Activated CD4-positive, alpha-beta T cell treated with anti-CD3 and anti-CD28 coated beads, Interleukin-2, Interleukin-4, amounts not matched to agents 100 ng/mL and 50 ng/mL, durations not matched to agents 16 hours and 8 hours (primary cell): Measurements from ENCODE around the gene SNRNP25.
"Not testable (repeated sequence)": the region's sequence is repeated elsewhere in the genome, so short reads cannot be mapped to it uniquely, and the experiment has no call there.

Experiments
- DNase-seq: peaks from one replicate; pipeline ENCODE4 v3.0.0-alpha.2; 2020; ENCODE audit warnings: low spot score

SNRNP25 gene

DNA sequence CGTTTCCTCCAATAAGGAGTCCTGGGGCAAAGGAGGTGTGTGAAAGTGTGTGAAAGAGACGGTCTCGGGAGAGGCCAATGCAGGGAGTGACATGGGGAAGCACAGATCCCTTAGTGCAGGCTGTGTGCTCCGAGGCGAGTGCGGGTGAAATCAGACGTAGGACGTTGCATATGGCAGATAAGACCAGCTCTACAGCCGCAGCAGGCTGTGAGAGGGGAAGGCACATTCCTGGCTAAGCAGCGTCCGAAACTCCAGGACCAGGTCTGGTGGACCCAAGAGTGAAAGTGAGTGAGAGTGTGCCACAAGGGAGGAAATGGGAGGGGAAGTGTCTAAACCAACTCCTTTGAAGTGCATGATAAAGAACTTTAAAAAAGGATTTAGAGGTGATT, 11.6 kb upstream of the SNRNP25 start:
- DNase-seq = no peak

DNA sequence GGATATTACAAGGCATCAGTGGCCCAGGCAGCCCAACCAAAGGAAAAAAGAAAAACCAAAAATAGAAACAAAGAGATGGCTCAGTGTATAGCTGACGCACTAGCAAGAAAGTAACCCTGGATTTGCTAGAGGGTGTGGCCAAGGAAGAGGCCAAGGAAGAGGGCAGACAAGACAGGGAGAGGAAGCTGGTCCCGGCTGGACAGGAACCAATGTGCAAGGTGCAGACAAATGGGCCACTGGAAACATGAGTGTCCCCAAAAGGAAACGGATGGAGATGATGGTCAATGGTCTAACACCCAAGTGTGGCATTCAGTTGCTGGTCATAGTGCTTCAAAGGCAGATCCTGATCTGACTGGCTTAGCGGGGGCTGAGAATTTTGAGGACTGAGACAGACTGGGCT, 10.9 kb upstream of the SNRNP25 start:
- no peak for DNase-seq

DNA sequence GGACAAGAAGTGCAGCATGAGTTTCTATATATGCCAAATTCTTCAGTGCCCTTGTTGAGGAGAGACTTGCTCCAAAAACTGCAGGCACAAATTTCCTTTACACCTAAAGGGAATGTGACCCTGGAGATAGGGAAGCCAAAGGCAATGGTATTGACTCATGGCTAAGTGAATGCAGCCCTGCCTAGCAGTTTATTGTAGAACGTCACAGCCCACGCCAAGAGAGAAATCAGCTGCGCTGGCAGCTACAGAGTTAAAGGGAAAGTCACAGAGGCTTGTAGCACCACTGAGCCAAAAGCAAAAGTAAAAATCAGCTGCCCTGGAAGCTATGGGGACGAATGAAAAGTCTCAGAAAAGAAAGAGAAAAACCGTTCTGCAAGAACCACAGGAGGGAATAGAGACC, 10.3 kb upstream of the SNRNP25 start:
- no peak for DNase-seq

DNA sequence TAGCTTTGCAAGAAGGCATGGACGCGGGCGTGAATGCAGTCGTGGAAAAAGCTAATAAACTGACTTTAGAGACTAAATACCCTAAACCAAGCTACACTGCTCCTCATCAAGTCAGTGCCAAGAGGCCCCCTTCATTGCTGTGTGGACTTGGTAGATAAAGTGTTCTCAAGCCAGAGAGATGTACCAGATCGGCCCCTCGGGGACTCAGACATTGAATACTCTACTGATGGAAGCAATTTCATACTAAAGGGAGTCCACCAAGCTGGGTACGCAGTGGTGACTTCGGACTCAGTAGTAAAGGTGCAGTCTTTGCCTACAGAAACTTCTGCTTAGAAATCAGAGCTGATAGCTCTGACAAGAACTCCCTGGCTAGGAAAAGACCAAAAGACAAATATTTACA, 9.0 kb upstream of the SNRNP25 start:
- no peak for DNase-seq

DNA sequence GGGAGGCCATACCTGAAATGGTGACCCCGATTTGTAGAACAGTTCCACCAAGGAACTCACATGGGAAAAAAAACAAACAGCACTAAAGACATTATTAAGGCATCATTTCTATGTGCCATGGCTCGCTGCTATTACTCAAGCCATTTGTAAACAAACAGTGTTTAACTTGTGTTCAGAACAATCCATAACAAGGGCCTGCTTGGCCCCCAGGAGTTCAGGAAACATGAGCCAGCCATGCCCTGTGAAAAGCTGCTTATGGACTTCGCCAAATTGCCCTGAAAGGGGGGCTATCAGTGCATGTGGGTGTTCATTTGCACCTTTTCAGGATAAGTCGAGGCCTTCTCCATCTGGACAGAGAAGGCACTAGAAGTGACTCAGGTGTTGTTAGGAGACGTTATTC, 8.2 kb upstream of the SNRNP25 start:
- no peak for DNase-seq

DNA sequence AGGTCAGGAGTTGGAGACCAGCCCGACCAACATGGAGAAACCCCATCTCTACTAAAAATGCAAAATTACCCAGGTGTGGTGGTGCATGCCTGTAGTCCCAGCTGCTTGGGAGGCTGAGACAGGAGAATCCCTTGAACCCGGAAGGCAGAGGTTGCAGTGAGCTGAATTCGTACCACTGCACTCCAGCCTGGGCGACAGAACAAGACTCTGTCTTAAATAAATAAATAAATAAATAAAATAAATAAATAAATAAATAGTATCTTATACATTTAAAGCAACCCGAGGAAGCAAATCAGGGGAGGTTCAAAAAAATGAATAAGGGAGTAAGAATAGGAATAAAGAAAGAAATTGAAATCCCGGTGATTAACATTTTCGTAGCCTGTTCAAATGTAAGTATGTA, 7.1 kb upstream of the SNRNP25 start:
- not testable (repeated sequence) for DNase-seq

DNA sequence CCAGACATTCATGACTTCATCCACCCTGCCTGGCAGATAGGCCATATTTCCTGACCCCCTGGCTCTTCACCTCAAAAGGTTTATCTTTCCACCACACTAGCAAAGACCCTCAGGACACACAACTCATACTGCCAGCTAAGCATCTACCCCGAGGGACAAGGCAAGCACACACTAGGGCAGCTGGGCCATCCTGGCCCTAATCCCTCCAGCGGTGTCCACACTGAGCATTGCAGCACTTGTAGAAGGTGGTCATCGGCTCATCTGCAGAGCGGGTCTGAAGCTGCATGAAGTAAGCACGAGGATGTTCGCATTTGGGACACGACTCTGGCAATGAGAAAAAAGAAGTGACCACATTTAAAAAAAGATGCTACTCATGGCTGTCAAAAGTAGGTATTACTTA, 6.4 kb upstream of the SNRNP25 start:
- DNase-seq = no peak

DNA sequence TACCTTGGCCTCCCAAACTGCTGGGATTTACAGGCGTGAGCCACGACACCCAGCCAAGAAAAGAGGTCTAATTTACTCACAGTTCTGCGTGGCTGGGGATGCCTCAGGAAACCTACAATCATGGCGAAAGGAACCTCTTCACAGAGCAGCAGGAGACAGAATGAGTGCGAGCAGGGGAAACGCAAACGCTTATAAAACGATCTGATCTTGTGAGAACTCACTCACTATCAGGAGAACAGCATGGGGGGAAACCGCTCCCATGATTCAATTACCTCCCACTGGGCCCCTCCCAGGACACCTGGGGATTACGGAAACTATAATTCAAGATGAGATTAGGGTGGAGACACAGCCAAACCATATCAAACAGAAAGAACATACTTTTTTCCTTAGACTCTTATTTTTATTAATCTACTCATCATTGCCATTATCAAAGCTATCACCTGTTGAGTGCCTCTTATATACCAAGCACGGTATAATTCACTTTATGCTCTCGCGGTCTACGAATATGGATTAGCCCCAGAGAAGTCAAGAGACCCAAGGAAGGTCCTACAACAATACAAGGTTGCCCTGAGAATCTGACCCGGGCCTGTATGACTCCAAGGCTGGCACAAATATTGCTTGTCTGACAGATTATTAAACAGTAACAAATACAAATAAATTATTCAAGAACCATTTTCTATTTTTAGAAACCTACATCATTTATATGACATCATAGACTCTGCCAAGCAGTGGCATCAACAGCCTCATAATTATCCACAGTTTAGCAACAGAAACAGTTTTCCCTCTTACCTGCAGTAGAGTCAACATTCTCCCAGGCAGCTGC, 2.6 kb upstream of the SNRNP25 start:
- no peak for DNase-seq

DNA sequence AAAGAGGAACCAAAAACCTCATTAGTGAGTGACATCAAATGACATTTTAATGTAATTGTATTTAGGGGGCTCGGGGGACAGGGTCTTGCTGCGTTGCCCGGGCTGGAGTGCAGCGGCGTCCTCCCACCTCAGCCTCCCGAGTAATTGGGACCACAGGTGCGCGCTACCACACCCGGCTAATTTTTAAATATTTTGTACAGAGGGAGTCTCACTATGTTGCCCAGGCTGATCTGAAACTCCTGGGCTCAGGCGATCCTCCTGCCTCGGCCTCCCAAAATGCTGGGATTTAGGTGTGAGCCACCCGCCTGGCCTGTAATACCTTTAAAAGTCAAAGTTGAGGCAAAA, 581 bp downstream of the SNRNP25 start:
- DNase-seq = no peak

DNA sequence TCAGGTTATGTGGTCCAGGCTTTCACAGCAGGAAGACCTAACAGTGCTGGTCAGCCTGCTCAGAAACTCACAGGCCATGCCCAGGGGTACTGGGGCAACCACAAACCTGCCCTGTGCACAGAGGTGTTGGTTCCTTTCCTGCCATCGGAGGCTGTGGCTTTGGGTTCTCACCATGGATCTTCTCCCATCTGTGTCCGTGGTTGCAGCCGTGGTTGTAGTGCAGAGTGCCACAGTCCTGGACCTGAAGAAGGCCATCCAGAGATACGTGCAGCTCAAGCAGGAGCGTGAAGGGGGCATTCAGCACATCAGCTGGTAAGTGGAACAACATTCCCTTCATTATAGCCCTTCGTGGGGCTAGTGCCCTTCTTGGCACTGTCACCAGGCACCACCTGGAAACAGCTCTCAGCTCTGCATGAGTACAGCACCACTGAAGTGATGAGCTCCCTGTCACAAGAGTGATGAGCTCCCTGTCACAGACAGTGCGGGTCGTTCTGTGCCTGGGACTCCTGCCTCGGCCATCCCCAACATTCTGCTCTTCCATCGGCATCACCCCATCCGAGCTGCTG, 2.0 kb downstream of the SNRNP25 start:
- DNase-seq = no peak

DNA sequence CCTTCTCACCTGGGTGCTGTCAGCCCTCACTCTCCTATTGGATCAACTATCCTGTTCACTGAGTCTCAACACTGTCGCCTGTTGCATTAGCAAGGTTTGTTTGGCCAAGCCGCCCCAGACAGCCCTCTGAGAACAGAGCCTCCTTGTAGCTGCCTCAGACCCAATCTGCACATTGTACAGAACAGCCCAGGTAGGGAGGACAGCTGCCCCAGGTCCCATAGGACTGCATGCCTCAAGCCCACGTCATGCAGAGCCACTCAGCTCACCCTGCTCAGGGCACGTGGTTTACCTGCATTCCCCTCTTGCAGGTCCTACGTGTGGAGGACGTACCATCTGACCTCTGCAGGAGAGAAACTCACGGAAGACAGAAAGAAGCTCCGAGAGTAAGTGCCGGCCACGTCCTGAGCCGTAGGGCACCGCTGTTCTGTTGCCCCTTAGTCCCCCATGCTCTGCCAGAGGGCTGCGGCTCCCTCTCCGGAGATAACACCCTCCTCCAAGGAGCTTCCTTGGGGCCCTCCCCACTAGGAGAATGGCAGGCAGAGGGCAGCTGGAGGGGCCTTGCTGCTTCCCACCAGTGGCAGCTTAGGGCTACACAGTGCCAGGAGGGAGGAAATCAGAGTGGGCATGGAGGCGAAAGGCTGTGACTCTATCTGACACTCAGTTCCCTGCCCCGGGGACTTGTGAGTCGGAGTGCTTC, 2.8 kb downstream of the SNRNP25 start:
- no peak for DNase-seq

DNA sequence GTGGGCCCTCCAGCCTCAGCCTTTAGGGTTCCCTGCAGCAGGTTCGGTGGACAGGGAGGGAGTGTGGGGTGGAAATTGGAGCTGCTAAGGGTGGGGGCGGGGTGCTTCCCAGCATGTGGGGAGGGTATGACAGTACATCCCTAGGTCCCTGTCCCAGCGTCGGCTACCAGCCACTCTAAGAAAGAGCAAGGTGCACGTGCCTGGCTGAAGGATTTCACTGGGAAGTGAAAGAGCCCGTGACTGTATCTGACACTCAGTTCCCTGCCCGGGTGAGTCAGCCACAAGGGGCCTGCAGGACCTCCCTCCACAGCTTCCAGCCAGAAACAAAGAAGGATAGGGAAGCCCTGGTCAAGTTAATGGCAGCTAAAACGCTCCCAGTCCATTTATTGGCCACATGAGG, 4.1 kb downstream of the SNRNP25 start:
- no peak for DNase-seq

DNA sequence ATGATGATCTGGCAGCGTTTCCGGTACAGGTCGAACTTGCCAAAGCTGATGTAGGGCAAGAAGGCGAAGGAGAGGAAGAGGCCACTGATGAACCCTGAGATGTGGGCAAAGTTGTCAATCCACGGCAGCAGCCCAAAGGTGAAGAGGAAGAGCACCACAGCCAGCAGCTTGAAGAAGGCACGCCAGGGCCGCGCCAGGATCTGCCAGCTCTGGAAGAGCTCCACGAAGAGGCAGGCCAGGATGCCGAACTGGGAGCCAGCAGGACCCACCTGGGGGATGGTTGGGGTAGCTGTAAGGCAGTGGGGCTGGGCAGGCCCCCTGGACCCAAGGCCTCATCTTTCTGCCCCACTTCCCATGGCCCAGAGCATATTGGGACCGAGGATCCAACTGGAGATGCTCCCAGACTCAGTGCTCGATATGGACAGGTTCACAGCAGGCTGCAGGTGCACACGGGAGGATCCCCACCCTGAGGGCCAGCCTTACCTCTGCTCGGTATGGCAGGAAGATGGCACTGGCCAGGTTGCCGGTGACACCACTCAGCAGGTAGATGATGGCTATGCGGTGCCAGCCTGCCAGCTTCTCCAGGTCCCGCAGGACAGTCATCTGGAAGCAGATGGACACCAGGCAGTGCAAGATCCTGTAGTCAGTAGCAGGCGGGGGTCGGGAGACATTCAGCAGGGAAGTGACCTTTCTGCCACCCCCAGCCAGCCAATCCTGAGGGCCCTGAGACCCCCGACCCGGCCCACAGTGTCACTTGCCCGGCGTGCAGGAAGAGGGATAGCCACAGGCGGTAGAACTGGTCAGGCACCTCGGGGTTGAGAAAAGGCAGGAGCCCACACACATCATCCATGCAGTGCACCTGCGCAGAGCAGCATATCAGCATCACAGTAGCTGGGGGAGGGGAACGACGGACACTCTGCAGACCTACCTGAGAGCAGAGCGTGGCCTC, 5.1 kb downstream of the SNRNP25 start:
- DNase-seq = no peak

DNA sequence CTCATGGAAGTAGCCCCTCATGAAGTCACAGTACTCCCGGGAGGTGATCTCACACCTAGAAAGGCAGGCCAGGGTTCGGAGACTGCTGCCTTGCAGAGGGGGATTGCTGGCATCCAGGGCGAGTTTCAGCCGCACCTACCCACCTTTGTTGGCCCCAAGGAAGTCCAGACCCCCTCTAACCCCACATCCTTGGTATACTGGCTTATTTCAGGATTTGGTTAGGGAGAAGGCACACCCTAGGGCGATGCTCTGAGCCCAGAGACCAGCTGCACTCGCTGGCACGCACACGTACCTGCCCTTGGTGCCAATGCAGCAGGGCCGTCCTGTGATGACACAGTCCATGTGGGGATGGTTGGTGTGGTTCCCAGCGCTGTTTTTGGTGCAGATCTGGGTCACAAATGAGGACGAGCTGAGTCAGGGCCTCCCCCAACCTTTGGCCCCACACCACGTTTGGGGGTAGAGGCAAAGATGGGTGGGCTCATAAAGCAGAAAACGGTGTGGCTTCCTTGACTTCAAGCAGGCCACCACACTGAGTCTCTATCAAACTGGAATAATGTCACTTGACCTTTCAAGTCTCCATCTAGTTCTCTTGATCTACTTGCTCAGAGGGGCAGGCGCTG, 5.9 kb downstream of the SNRNP25 start:
- no peak for DNase-seq

DNA sequence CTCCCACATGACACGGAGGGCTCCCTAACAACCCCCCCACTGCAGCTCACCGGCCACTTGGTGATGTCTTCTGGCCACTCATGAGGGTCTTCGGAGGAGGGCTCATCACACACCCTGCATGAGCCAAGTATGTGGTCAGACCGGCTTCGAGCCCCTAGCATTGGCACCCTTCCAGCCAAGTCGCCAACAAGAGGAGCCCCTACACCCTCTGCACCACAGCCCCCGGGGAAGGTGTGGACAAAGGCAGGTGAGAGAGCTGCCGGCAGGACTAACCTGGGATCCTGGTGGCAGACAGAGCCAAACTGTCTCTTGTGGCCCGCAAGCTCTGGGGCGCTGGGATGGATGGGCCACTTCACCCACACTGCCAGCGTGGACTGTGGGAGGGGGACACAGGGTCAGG, 6.5 kb downstream of the SNRNP25 start:
- DNase-seq = no peak

DNA sequence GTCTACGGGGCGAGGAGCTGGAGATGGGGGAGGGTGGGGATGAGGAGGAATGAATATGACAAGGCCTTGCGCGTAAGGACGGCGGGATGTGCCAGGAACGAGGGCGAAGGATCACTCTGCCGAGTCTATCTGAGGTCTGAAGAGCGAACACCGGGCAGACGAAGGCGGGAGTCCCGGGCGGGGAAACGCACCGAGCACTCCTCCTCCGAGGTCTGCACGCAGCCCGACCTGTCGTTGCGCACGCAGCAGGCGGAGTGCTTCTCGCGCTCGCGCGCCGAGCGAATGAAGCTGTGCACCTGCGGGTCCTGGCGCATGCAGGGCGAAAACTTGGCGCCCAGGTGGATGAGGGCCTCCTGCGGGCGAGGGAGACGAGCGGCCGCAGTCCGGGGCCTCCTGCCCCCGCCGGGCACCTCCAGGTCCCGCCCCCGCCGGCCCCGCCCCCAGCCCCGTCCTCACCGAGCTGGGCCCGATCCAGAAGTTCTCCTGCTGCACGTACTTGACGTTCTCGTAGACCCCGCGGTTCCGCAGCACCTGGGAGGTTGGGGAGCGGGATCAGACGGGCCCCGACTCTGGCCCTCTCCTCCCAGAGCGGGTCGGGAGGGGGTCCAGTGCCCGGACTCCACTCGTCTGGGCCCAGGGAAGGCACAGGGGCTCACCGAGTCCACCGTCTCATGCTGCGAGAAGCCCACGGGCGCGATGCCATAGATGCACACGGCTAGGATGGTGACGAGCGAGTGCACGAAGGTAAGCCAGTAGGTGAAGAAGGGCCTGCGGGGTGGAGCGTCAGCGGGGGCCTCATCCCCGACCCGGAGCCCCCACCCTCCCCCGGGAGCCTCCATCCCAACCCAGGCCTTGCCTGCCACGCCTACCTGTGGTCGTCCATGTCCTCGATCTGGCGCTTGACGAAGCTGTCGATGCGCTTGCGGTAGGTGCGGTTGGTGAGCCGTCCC, 7.6 kb downstream of the SNRNP25 start:
- DNase-seq = no peak

DNA sequence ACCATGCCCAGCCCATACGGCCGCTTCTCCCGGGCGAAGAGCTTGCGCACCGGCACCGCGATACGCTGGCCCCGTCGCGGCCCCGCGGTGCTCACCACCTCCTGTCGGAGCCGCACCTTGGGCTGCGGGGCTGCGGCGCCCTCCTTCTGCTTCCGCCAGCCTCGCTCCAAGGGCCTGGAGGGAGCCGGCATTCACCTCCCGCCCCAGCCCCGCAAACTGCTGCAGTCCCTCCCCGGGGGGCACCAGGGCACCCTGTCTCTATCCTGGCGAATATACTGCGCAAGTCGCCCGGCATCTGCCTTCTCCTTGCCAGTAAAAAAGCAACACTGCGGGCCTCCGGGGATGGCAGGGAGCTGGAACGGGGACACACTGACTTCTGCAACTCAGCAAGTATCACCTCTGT, 8.3 kb downstream of the SNRNP25 start:
- no peak for DNase-seq

DNA sequence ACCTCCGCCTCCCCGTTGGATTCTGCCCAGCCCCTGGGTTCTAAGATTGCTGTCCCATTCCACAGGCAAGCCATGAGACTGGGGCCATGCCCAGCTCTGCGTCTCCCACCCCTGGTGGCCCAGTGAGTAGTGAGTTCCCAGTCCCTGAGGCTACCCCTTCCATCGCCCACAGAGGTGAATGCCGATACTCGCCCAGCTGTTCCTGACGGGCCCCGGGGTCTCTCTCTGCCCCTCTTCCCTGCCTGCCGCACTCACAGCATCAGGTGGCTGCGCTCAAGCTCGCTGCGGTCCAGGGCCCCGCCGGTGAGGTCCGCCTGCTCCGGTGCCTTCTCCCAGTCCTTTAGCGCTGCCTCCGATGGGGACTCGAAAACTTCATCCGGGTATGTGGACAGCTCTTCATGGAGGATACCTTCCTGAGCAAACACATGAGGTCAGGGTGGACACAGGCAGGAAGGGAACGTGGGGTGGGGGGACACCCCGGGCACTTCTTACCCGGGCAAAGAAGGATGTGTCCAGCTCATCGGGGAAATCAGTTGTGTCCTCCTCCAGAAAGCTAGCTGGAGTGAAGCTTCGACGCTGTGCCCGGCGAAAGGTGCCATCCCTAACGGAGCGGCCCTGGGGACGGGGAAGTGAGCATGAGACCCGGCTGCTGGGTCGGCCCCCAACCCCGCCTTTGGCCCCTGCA, 8.8 kb downstream of the SNRNP25 start:
- no peak for DNase-seq

DNA sequence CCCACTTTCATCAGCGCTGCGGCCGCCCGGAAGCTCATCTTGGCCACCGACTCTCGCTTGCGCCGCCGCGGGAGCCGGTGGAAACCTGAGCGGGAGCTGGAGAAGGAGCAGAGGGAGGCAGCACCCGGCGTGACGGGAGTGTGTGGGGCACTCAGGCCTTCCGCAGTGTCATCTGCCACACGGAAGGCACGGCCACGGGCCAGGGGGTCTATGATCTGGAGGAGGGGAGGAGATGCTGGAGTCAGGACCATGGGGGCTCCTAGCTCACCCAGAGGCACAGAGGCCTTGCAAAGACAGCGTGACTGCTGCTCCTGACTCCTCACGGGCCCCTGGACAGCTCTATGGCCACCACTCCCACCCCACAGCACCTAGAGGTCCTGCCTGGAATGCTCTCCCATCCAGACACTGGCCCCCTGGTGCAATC, 9.4 kb downstream of the SNRNP25 start:
- DNase-seq = no peak

DNA sequence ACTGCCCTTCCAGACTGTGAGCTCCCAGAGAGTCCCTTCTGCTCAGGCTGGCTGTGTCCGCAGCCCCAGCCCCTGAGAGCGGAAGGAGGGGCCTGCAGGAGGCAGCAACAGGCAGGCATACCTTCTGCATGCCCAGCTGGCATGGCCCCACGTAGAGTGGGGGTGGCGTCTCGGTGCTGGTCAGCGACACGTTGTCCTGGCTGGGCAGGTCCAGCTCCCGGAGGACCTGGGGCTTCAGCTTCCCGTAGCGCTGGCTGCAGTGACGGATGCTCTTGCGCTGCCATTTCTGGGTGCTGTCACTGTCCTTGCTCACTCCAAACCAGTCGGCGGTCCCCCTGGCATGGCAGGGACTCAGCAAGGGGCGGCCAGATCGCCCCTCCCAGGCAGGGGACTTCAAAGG, 9.8 kb downstream of the SNRNP25 start:
- no peak for DNase-seq
